A549 treated with AZD9567 at 1 μM for 4 hours (cell line): ENCODE results near the gene FRMD8. TPM values are rescaled to one million over a fixed set of nuclear protein-coding genes. Genes with fewer than 3 reads are reported as not detected.

ENCODE experiments used
- total RNA-seq: library from RNA; stranded (reverse); fragments of 200-300 nt; extraction: Qiagen RNA extraction; gene quantifications from 5 replicates; pipeline ENCODE4 v1.2.3, GENCODE V29; 2022; ENCODE audit not compliant: insufficient read depth

FRMD8 gene
- total RNA-seq, result 33.7 to 57.0 TPM (median 56.4 TPM) in 5 replicates

DNA sequence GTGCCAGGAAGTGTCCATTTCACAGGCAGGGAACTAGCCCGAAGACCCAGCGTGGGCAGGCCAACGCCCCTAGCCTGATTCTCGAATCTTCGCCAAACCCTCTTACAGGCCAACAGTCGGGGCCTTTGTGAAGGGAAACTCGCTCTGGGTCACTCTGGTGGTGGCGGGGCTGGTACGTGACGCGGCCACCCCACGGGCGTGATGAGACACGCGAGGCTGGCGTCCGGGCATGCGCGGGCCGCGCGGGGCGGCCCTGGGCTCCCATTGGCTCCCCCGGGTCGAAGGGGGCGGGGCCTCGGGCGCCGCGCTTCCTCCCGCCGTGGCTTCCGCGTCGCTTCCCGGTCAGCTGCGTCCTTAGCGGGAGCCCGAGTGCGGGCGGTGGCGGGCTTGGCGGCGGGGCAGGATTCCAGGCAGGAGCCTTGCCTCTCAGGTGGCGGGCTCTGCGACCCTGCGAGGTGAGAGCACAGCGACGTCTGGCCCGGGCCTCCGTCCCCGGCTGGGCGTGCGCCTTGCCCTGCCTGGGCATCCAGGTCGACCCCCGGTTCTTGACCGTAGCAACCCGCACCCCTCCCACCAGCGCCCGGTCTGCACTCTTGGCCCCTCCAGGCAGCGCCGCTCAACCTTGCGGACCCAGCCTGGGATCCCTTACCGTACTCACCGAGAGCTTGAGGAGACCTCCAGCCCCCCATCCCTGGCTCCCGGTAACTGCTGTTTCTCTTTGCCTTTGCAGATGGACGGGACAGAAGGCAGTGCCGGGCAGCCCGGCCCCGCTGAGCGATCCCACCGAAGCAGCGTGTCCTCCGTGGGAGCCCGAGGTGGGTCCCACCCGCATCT lies at the start of gene FRMD8:
Gene FRMD8, plus strand, starts transcription at position 331 of the 834 bp plus-strand sequence. Its CDS starts 400 bp downstream, at position 731.

GRCh38 chr11:65354265-65355012 lies 32.0 kb upstream of the FRMD8 start, which contains the start of gene TIGD3:
Gene TIGD3 (plus strand): TSS chr11:65354751. CDS start chr11:65355809, 1,058 bp downstream.

GRCh38 chr11:65382033-65382803 lies 4.2 kb upstream of the FRMD8 start, which contains the start of gene SLC25A45:
Gene SLC25A45 (minus strand): TSS chr11:65382646. CDS start chr11:65381951, 695 bp downstream.

DNA sequence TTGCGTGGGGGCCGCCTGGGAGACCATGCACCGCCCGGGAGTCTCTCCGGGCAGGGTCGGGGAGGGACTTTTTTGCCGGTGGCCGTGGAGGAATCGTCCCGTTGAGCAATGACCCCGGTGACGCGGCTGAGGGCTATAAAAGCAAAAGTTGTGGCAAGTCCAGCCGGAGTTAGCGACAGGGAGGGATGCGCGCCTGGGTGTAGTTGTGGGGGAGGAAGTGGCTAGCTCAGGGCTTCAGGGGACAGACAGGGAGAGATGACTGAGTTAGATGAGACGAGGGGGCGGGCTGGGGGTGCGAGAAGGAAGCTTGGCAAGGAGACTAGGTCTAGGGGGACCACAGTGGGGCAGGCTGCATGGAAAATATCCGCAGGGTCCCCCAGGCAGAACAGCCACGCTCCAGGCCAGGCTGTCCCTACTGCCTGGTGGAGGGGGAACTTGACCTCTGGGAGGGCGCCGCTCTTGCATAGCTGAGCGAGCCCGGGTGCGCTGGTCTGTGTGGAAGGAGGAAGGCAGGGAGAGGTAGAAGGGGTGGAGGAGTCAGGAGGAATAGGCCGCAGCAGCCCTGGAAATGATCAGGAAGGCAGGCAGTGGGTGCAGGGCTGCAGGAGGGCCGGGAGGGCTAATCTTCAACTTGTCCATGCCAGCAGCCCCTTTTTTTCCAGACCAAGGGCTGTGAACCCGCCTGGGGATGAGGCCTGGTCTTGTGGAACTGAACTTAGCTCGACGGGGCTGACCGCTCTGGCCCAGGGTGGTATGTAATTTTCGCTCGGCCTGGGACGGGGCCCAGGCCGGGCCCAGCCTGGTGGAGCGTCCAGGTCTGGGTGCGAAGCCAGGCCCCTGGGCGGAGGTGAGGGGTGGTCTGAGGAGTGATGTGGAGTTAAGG lies 36.4 kb downstream of the FRMD8 start, which contains the start of gene NEAT1:
Gene NEAT1, plus strand, starts transcription at position 166 of the 883 bp plus-strand sequence.

Other genes with a start within 250 kb of the FRMD8 start
- gene SPDYC, start 216.4 kb upstream of the FRMD8 start, total RNA-seq, result not detected in 5 replicates
- gene CAPN1, start 204.7 kb upstream of the FRMD8 start, total RNA-seq, result 99.3 to 109 TPM (median 108 TPM) in 5 replicates
- gene POLA2, start 124.7 kb upstream of the FRMD8 start, total RNA-seq, result 10.7 to 16.6 TPM (median 12.9 TPM) in 5 replicates
- gene CDC42EP2, start 71.8 kb upstream of the FRMD8 start, total RNA-seq, result 15.9 to 20.4 TPM (median 17.2 TPM) in 5 replicates
- gene DPF2, start 52.8 kb upstream of the FRMD8 start, total RNA-seq, result 39.2 to 41.2 TPM (median 40.8 TPM) in 5 replicates
- 1.3 TPM in 5 replicates for gene TIGD3, start 31.9 kb upstream of the FRMD8 start, total RNA-seq
- gene SLC25A45, start 4.0 kb upstream of the FRMD8 start, total RNA-seq, result 8.5 to 11.6 TPM (median 10.3 TPM) in 5 replicates
- 95.1 to 289 TPM (median 267 TPM) in 5 replicates for gene NEAT1, start 36.2 kb downstream of the FRMD8 start, total RNA-seq
- 55.2 to 111 TPM (median 88.6 TPM) in 5 replicates for gene MALAT1, start 112.4 kb downstream of the FRMD8 start, total RNA-seq
- gene SCYL1, start 138.4 kb downstream of the FRMD8 start, total RNA-seq, result 37.6 to 65.4 TPM (median 64.4 TPM) in 5 replicates
- 65.1 to 117 TPM (median 101 TPM) in 5 replicates for gene LTBP3, start 171.7 kb downstream of the FRMD8 start, total RNA-seq
- 69.5 to 80.8 TPM (median 77.9 TPM) in 5 replicates for gene ZNRD2, start 183.8 kb downstream of the FRMD8 start, total RNA-seq
- 20.8 to 56.1 TPM (median 50.0 TPM) in 5 replicates for gene FAM89B, start 185.9 kb downstream of the FRMD8 start, total RNA-seq
- 22.6 to 35.1 TPM (median 32.7 TPM) in 5 replicates for gene EHBP1L1, start 189.4 kb downstream of the FRMD8 start, total RNA-seq
- 0.26 to 1.4 TPM (median 0.77 TPM) in 4 of 5 replicates, not detected in the other for gene KCNK7, start 209.2 kb downstream of the FRMD8 start, total RNA-seq
- gene MAP3K11, start 227.6 kb downstream of the FRMD8 start, total RNA-seq, result 44.0 to 49.5 TPM (median 47.5 TPM) in 5 replicates
- 25.3 to 38.8 TPM (median 37.9 TPM) in 5 replicates for gene PCNX3, start 229.1 kb downstream of the FRMD8 start, total RNA-seq